ENCODE measurements around the gene CADPS. TPM values are rescaled to one million over a fixed set of nuclear protein-coding genes. Genes with fewer than 3 reads are reported as not detected.

Gene CADPS
- total RNA-seq, 2 experiments from 2014 or later: 61.3 to 68.6 TPM

- CTCF ChIA-PET (ENCODE audit: unreplicated experiment): no interaction called here
- no peaks in the 10 kb centered on the region for H4K20me1 ChIP-seq (ENCODE audit: insufficient read depth, low read length)
- TF ChIP-seq CTCF (conservative IDR thresholded peaks at IDR 0.05; ENCODE audit: low read length) (no peak), EZH2phosphoT487 (IDR thresholded peaks at IDR 0.05; ENCODE audit: borderline replicate concordance, low read depth, low read length) (no peak)
- H3K4me3 ChIP-seq (ENCODE audit: low read depth, low read length, poor library complexity, severe bottlenecking): no peak overlapping the region
- no peak overlapping the region for H3K4me2 ChIP-seq (ENCODE audit: low read length)
- H3K36me3 ChIP-seq (ENCODE audit: insufficient read depth, low read length): no peaks in the 10 kb centered on the region
- no peak overlapping the region for H3K27ac ChIP-seq (ENCODE audit: low read depth, low read length, poor library complexity, severe bottlenecking)
- POLR2A ChIA-PET: interaction anchor here (0.7 kb wide), 1 partner anchor 103 kb away, joined by 3 read pairs; no protein-coding TSS in a partner anchor
- H3K4me1 ChIP-seq (ENCODE audit: insufficient read depth, low read length, poor library complexity, severe bottlenecking): no peaks in the 10 kb centered on the region
- H3K9me2 ChIP-seq (ENCODE audit: insufficient read depth, low read length): no peaks in the 10 kb centered on the region
- BruUV-seq (replicated peaks): no TSS peak
- no peaks in the 10 kb centered on the region for H3K9me3 ChIP-seq (ENCODE audit: low read length)
- no peaks in the 10 kb centered on the region for H3K79me2 ChIP-seq (ENCODE audit: insufficient read depth, low read depth, low read length)
- H2AFZ ChIP-seq (ENCODE audit: low read length): no peak overlapping the region
- intact Hi-C loops (cut with micrococcal nuclease; ENCODE audit: unreplicated experiment): no loop called here
- no peak for DNase-seq (ENCODE audit: low spot score)
Measured at GRCh38 chr3:62905331-62905730, 30.1 kb upstream of the CADPS start.

GRCh38 chr3:62898530-62899496 lies 23.6 kb upstream of the CADPS start:
- Histone ChIP-seq H3K4me2 (ENCODE audit: low read length) (no peak overlapping the region), H3K79me2 (ENCODE audit: insufficient read depth, low read depth, low read length) (no peaks in the 10 kb centered on the region), H3K36me3 (ENCODE audit: insufficient read depth, low read length) (no peaks in the 10 kb centered on the region), H3K4me3 (ENCODE audit: low read depth, low read length, poor library complexity, severe bottlenecking) (no peak overlapping the region), H4K20me1 (ENCODE audit: insufficient read depth, low read length) (no peaks in the 10 kb centered on the region), H3K9me3 (ENCODE audit: low read length) (no peaks in the 10 kb centered on the region), H3K9me2 (ENCODE audit: insufficient read depth, low read length) (no peaks in the 10 kb centered on the region), H3K27ac (ENCODE audit: low read depth, low read length, poor library complexity, severe bottlenecking) (no peak overlapping the region), H3K4me1 (ENCODE audit: insufficient read depth, low read length, poor library complexity, severe bottlenecking) (no peaks in the 10 kb centered on the region), H2AFZ (ENCODE audit: low read length) (no peak overlapping the region)
- intact Hi-C loops (cut with micrococcal nuclease; ENCODE audit: unreplicated experiment): no loop called here
- ChIA-PET POLR2A (interaction anchor here (0.6 to 1.2 kb wide), 3 partner anchors 12 to 51 kb away, joined by 3 to 4 read pairs (median 4); no protein-coding TSS in a partner anchor), CTCF (ENCODE audit: unreplicated experiment) (interaction anchor here (0.6 kb wide), 1 partner anchor 1497 kb away, joined by 3 read pairs; no protein-coding TSS in a partner anchor)
- TF ChIP-seq CTCF (conservative IDR thresholded peaks at IDR 0.05; ENCODE audit: low read length): no peak
- TF ChIP-seq EZH2phosphoT487 (IDR thresholded peaks at IDR 0.05; ENCODE audit: borderline replicate concordance, low read depth, low read length): no peak
- BruUV-seq (replicated peaks): no TSS peak
- DNase-seq (ENCODE audit: low spot score): no peak

GRCh38 chr3:62895901-62896300 lies 20.7 kb upstream of the CADPS start:
- Histone ChIP-seq H4K20me1 (ENCODE audit: insufficient read depth, low read length) (no peaks in the 10 kb centered on the region), H3K4me2 (ENCODE audit: low read length) (no peak overlapping the region), H3K79me2 (ENCODE audit: insufficient read depth, low read depth, low read length) (no peaks in the 10 kb centered on the region), H3K27ac (ENCODE audit: low read depth, low read length, poor library complexity, severe bottlenecking) (no peak overlapping the region), H3K4me3 (ENCODE audit: low read depth, low read length, poor library complexity, severe bottlenecking) (no peak overlapping the region), H2AFZ (ENCODE audit: low read length) (no peak overlapping the region), H3K9me3 (ENCODE audit: low read length) (no peaks in the 10 kb centered on the region), H3K36me3 (ENCODE audit: insufficient read depth, low read length) (no peaks in the 10 kb centered on the region), H3K4me1 (ENCODE audit: insufficient read depth, low read length, poor library complexity, severe bottlenecking) (no peaks in the 10 kb centered on the region), H3K9me2 (ENCODE audit: insufficient read depth, low read length) (no peaks in the 10 kb centered on the region)
- ChIA-PET POLR2A (interaction anchor here (0.5 to 1.4 kb wide), 4 partner anchors 14 to 267 kb away, joined by 3 to 4 read pairs (median 4); no protein-coding TSS in a partner anchor), CTCF (ENCODE audit: unreplicated experiment) (no interaction called here)
- no TSS peak for BruUV-seq (replicated peaks)
- DNase-seq (ENCODE audit: low spot score): no peak
- TF ChIP-seq EZH2phosphoT487 (IDR thresholded peaks at IDR 0.05; ENCODE audit: borderline replicate concordance, low read depth, low read length) (no peak), CTCF (conservative IDR thresholded peaks at IDR 0.05; ENCODE audit: low read length) (no peak)
- intact Hi-C loops (cut with micrococcal nuclease; ENCODE audit: unreplicated experiment): no loop called here

All from OCI-LY7 (cell line).